H1 (cell line): ENCODE measurements around the gene RRAS2. TPM values are rescaled to one million over a fixed set of nuclear protein-coding genes. Genes with fewer than 3 reads are reported as not detected.

Experiments used
- BRCA1 ChIP-seq: IDR thresholded peaks from 2 replicates; pipeline ENCODE4 v1.6.1; 2012; ENCODE audit warnings: low read depth, low read length, improper control_type of control experiment
- CHD2 ChIP-seq: IDR thresholded peaks from 2 replicates; pipeline ENCODE4 v1.6.1; 2012; ENCODE audit warnings: low read length, improper control_type of control experiment
- CHD7 ChIP-seq: fragments of 300-600 bp; sonication (generic); IDR thresholded peaks from 2 replicates; pipeline ENCODE4 v1.7.1; 2012; ENCODE audit warnings: low read length, moderate library complexity, mild to moderate bottlenecking, inconsistent platforms; ENCODE audit not compliant: insufficient replicate concordance
- EGR1 ChIP-seq: IDR thresholded peaks from 2 replicates; pipeline ENCODE4 v1.6.1; 2011; ENCODE audit warnings: low read depth, low read length, borderline replicate concordance
- EZH2 ChIP-seq: fragments of 200-600 bp; sonication (generic); IDR thresholded peaks from 2 replicates; pipeline ENCODE4 v1.7.1; 2012; ENCODE audit warnings: low read depth, mild to moderate bottlenecking, moderate library complexity, low read length, inconsistent platforms; ENCODE audit not compliant: severe bottlenecking
- HDAC2 ChIP-seq, 2 experiments: fragments of 300-600 bp in 1 of 2; sonication (generic) in 1 of 2; IDR thresholded peaks; 2 replicates each; pipeline ENCODE4 v1.6.1; 2011 to 2012; ENCODE audit warnings: low read depth in 2 of 2, low read length in 2 of 2, mild to moderate bottlenecking in 2 of 2, moderate library complexity in 2 of 2, borderline replicate concordance in 1 of 2, inconsistent platforms in 1 of 2
- JUND ChIP-seq: IDR thresholded peaks from 2 replicates; pipeline ENCODE4 v1.6.1; 2011; ENCODE audit warnings: mild to moderate bottlenecking, improper control_type of control experiment, low read length
- SP1 ChIP-seq: IDR thresholded peaks from 2 replicates; pipeline ENCODE4 v1.6.1; 2011; ENCODE audit warnings: low read depth, low read length
- polyA plus RNA-seq, 7 experiments: library from polyadenylated mRNA; depleted of rRNA in 3 of 7; stranded (reverse) in 5 of 7; unstranded in 2 of 7; fragments of >200 nt in 5 of 7; fragments of 200-250 nt in 2 of 7; gene quantifications; 1 replicate in 5 of 7; 2 replicates in 1 of 7; 4 replicates in 1 of 7; pipeline versions ENCODE4 v1.2.1 to v1.2.3, GENCODE V29; 2011 to 2013; ENCODE audit warnings: missing spikeins in 2 of 7, mixed read lengths in 2 of 7
- total RNA-seq: library from RNA; stranded (reverse); fragmentation: NEBNext Ultra II Directional; extraction: Animal tissue kit (Norgen Biotek cat#: 25700); gene quantifications from 2 replicates; pipeline ENCODE4 v1.2.1, GENCODE V29; 2021

RRAS2 gene
- total and polyA plus RNA-seq, 2 of the 8 experiments (the other 6 are each of a cell fraction or from before 2014, with no cell fraction given): 72.3 to 234 TPM

- TF ChIP-seq CHD7 (no peak), EZH2 (no peak), EGR1 (no peak), JUND (no peak), HDAC2 (IDR thresholded peaks at IDR 0.05; ENCODE audit: borderline replicate concordance in 1 of 2, low read depth in 2 of 2, low read length in 2 of 2) (no peak), CHD2 (no peak), SP1 (no peak), BRCA1 (no peak)
Observed at GRCh38 chr11:14288189-14288935, 70.6 kb downstream of the RRAS2 start (continued).
